HEK293 (cell line): Measurements from ENCODE around the gene ZGLP1.
A peak's percentile ranks its signal among the peaks of the same experiment; 100 is the strongest.

Experiments
- MZF1 ChIP-seq: fragments of 450-650 bp; formaldehyde crosslinking; IDR thresholded peaks from 2 replicates; pipeline ENCODE4 v1.5.1; 2017; ENCODE audit warnings: missing biosample characterization, missing genetic modification characterization, borderline replicate concordance
- SP2 ChIP-seq: fragments of 450-650 bp; formaldehyde crosslinking; IDR thresholded peaks from 2 replicates; pipeline ENCODE4 v1.5.1; 2016; ENCODE audit warnings: missing biosample characterization, missing genetic modification characterization
- ZNF121 ChIP-seq: fragments of 450-650 bp; formaldehyde crosslinking; IDR thresholded peaks from 2 replicates; pipeline ENCODE4 v1.5.1; 2016; ENCODE audit warnings: missing biosample characterization, missing genetic modification characterization
- ZNF175 ChIP-seq: fragments of 450-650 bp; formaldehyde crosslinking; IDR thresholded peaks from 2 replicates; pipeline ENCODE4 v1.5.1; 2016; ENCODE audit warnings: missing biosample characterization, missing genetic modification characterization
- ZNF324 ChIP-seq: fragments of 450-650 bp; formaldehyde crosslinking; IDR thresholded peaks from 2 replicates; pipeline ENCODE4 v1.5.1; 2016; ENCODE audit warnings: missing biosample characterization, missing genetic modification characterization
- ZNF350 ChIP-seq: fragments of 450-650 bp; formaldehyde crosslinking; IDR thresholded peaks from 2 replicates; pipeline ENCODE4 v1.5.0; 2017; ENCODE audit warnings: missing biosample characterization, mild to moderate bottlenecking, missing genetic modification characterization
- ZNF510 ChIP-seq: fragments of 450-650 bp; formaldehyde crosslinking; IDR thresholded peaks from 2 replicates; pipeline ENCODE4 v1.5.1; 2018; ENCODE audit warnings: mild to moderate bottlenecking, missing genetic modification characterization, missing biosample characterization; ENCODE audit not compliant: insufficient replicate concordance
- ZNF514 ChIP-seq: fragments of 450-650 bp; formaldehyde crosslinking; IDR thresholded peaks from 2 replicates; pipeline ENCODE4 v1.5.1; 2016; ENCODE audit warnings: missing biosample characterization, missing genetic modification characterization
- ZNF530 ChIP-seq: fragments of 450-650 bp; formaldehyde crosslinking; IDR thresholded peaks from 2 replicates; pipeline ENCODE4 v1.5.1; 2016; ENCODE audit warnings: low read depth, missing biosample characterization, missing genetic modification characterization
- ZNF768 ChIP-seq: fragments of 450-650 bp; formaldehyde crosslinking; IDR thresholded peaks from 2 replicates; pipeline ENCODE4 v1.5.1; 2018; ENCODE audit warnings: missing biosample characterization, mild to moderate bottlenecking, missing genetic modification characterization
- TF ChIP-seq, protein P1 (sequence below): fragments of 450-650 bp; formaldehyde crosslinking; IDR thresholded peaks from 2 replicates; pipeline ENCODE4 v1.5.1; 2016; ENCODE audit warnings: missing biosample characterization, missing genetic modification characterization
- TF ChIP-seq, protein P2 (sequence below): fragments of 450-650 bp; formaldehyde crosslinking; IDR thresholded peaks from 2 replicates; pipeline ENCODE4 v1.5.1; 2016; ENCODE audit warnings: missing biosample characterization, missing genetic modification characterization
- TF ChIP-seq, protein P3 (sequence below): fragments of 450-650 bp; formaldehyde crosslinking; IDR thresholded peaks from 2 replicates; pipeline ENCODE4 v1.5.1; 2016; ENCODE audit warnings: missing biosample characterization, missing genetic modification characterization, borderline replicate concordance

DNA sequence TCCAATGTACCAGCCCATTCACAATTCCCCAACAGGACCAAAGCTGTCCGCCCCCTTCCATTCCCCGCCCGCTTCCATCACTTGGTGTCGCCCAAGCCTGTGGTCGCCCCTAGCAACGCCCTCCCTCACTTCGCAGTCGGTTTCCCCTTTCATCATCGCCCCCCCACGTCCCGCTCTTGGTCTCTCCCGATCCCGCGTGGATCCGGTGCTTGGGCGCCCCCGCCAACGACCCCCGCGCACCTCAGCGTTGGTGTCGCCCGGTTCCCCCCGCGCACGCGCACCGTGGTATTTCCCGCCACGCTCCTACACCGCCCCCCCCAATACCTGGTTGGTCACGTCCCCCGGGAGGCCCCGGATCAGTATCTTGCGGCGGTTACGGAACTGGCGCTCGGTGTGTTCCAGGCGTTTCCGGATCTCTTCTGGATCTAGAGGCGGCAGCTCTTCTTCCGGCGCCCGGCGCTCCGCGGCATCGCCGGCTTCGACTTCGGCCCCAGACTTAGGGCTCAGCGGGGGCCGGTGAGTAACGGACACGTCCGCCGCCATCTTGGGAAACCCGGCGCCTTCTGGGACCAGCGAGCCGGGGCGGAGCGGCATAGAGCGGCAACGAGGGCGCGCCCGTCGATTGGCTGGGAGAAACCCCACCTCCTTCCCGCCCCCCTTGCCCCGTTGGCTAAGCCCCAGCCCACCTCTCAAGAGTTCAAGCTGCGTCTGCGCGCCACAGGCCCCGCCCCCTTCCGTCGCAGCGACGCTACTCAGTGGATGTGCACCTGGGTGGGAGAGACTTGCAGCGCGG lies 23.5 kb upstream of the ZGLP1 start, which contains the start of gene RAVER1:
- TF ChIP-seq, protein P1, sequence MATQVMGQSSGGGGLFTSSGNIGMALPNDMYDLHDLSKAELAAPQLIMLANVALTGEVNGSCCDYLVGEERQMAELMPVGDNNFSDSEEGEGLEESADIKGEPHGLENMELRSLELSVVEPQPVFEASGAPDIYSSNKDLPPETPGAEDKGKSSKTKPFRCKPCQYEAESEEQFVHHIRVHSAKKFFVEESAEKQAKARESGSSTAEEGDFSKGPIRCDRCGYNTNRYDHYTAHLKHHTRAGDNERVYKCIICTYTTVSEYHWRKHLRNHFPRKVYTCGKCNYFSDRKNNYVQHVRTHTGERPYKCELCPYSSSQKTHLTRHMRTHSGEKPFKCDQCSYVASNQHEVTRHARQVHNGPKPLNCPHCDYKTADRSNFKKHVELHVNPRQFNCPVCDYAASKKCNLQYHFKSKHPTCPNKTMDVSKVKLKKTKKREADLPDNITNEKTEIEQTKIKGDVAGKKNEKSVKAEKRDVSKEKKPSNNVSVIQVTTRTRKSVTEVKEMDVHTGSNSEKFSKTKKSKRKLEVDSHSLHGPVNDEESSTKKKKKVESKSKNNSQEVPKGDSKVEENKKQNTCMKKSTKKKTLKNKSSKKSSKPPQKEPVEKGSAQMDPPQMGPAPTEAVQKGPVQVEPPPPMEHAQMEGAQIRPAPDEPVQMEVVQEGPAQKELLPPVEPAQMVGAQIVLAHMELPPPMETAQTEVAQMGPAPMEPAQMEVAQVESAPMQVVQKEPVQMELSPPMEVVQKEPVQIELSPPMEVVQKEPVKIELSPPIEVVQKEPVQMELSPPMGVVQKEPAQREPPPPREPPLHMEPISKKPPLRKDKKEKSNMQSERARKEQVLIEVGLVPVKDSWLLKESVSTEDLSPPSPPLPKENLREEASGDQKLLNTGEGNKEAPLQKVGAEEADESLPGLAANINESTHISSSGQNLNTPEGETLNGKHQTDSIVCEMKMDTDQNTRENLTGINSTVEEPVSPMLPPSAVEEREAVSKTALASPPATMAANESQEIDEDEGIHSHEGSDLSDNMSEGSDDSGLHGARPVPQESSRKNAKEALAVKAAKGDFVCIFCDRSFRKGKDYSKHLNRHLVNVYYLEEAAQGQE, result peak; percentile 85; the same call in 1 of the 2 replicates
- no peak for TF ChIP-seq ZNF510 (tag by site-specific recombination)
- TF ChIP-seq ZNF768 (tag by site-specific recombination), result no peak
- TF ChIP-seq, protein P2, sequence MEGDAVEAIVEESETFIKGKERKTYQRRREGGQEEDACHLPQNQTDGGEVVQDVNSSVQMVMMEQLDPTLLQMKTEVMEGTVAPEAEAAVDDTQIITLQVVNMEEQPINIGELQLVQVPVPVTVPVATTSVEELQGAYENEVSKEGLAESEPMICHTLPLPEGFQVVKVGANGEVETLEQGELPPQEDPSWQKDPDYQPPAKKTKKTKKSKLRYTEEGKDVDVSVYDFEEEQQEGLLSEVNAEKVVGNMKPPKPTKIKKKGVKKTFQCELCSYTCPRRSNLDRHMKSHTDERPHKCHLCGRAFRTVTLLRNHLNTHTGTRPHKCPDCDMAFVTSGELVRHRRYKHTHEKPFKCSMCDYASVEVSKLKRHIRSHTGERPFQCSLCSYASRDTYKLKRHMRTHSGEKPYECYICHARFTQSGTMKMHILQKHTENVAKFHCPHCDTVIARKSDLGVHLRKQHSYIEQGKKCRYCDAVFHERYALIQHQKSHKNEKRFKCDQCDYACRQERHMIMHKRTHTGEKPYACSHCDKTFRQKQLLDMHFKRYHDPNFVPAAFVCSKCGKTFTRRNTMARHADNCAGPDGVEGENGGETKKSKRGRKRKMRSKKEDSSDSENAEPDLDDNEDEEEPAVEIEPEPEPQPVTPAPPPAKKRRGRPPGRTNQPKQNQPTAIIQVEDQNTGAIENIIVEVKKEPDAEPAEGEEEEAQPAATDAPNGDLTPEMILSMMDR (tag by site-specific recombination), result peak; percentile 92
- peak; percentile 99 for TF ChIP-seq ZNF530 (tag by site-specific recombination)
- peak; percentile 96 for TF ChIP-seq SP2 (tag by site-specific recombination)
- no peak for TF ChIP-seq ZNF175
- TF ChIP-seq, protein P3, sequence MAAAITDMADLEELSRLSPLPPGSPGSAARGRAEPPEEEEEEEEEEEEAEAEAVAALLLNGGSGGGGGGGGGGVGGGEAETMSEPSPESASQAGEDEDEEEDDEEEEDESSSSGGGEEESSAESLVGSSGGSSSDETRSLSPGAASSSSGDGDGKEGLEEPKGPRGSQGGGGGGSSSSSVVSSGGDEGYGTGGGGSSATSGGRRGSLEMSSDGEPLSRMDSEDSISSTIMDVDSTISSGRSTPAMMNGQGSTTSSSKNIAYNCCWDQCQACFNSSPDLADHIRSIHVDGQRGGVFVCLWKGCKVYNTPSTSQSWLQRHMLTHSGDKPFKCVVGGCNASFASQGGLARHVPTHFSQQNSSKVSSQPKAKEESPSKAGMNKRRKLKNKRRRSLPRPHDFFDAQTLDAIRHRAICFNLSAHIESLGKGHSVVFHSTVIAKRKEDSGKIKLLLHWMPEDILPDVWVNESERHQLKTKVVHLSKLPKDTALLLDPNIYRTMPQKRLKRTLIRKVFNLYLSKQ (tag by site-specific recombination), result no peak; the same call in 1 of the 2 replicates
- TF ChIP-seq MZF1, result no peak
- TF ChIP-seq ZNF514 (tag by site-specific recombination), result no peak
- TF ChIP-seq ZNF324, result peak; percentile 95
- no peak for TF ChIP-seq ZNF121
- TF ChIP-seq ZNF350 (tag by site-specific recombination), result no peak
